HG03280 (cell line): ENCODE results near the gene FAM222B.
"Not testable (repeated sequence)": the region's sequence is repeated elsewhere in the genome, so short reads cannot be mapped to it uniquely, and the experiment has no call there.

ENCODE experiments used
- ATAC-seq: cut with Tn5 transposase; IDR thresholded peaks from one replicate; pipeline ENCODE4 v1.9.1; 2021; ENCODE audit warnings: mild to moderate bottlenecking, moderate library complexity; ENCODE audit not compliant: unreplicated experiment

The FAM222B gene

DNA sequence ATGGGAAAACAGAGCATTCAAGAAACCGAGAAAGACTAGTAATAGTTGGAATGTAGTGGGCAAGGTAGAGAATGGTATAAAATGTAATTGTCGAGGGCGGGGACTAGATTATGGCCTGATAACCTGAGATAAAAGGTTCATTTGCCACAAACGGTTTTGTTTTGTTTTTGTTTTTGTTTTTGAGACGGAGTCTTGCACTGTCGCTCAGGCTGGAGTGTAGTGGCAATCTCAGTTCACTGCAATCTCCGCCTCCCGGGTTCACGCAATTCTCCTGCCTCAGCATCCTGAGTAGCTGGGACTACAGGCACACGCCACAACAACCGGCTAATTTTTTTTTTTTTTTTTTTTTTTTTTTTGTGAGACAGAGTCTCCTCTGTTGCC lies 112.7 kb downstream of the FAM222B start:
- ATAC-seq, result no peak

GRCh38 chr17:28728364-28729200 lies 114.0 kb downstream of the FAM222B start, which contains the start of gene NEK8:
NEK8 (plus strand) TSS chr17:28728788; CDS start chr17:28728814, 26 bp downstream.
- peak; percentile 42 for ATAC-seq

- peak; percentile 40 for ATAC-seq
Measured at GRCh38 chr17:28726627-28727491, 115.7 kb downstream of the FAM222B start.

- peak; percentile 17 for ATAC-seq
Measured at GRCh38 chr17:28726226-28726626, 116.4 kb downstream of the FAM222B start, which contains the start of gene TLCD1. TLCD1 (minus strand) TSS chr17:28726233; CDS start chr17:28726097, 136 bp downstream.

- peak; percentile 2 for ATAC-seq
Measured at GRCh38 chr17:28725660-28726225, 116.8 kb downstream of the FAM222B start.

DNA sequence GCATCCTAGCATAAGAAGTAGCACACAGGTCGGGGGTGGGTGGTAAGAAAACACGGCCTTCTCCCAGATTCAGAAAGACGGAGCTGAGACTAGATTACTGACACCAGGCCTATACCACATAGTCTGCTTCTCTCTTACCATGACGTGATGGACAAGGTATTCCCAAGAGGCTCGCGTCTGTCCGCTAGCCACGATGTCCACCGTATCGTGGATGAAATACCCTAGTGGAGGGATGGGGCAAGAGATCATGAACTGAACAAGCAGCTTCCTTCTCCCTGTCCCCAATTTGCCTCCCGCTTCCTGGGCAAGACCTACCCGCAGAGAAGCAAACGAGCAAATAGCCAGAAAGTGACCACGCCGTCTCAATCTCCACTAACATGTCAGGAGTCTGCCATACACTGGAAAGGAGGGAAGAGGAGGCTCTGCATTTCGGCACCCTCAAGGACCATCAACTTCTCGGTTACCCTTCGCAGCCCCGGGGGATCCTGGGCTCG lies 117.4 kb downstream of the FAM222B start:
- ATAC-seq, result no peak

- no peak for ATAC-seq
Measured at GRCh38 chr17:28724500-28725165, 118.0 kb downstream of the FAM222B start.

- not testable (repeated sequence) for ATAC-seq
Measured at GRCh38 chr17:28723836-28724499, 118.6 kb downstream of the FAM222B start.

GRCh38 chr17:28723159-28723835 lies 119.3 kb downstream of the FAM222B start:
- no peak for ATAC-seq

- no peak for ATAC-seq
Measured at GRCh38 chr17:28722417-28723158, 120.0 kb downstream of the FAM222B start.

DNA sequence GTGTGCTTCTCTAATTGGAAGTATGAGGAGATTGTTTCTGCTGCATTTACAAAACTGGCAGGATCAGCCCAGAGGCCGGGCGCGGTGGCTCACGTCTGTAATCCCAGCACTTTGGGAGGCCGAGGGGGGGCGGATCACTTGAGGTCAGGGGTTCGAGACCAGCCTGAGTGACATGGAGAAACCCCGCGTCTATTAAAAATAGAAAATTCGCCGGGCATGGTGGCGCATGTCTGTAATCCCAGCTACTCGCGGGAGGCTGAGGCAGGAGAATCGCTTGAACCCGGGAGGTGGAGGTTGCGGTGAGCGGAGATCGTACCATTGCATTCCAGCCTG lies 121.6 kb downstream of the FAM222B start:
- not testable (repeated sequence) for ATAC-seq

- no peak for ATAC-seq
Measured at GRCh38 chr17:28720247-28720996, 122.2 kb downstream of the FAM222B start.

DNA sequence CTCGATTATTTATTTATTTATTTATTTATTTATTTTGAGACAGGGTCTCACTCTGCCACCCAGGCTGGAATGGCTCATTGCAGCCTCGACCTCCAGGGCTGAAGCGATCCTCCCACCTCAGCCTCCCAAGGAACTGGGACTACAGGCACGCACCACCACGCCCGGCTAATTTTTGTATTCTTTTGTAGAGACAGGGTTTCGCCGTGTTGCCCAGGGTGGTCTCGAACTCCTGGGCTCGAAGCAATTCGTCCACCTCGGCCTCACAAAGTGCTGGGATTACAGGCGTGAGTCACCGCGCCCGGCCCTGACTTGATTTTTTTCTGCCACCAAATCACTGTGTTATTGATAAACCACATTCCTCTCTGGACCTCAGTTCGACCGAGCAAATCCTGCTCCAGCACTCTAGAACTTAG lies 123.6 kb downstream of the FAM222B start:
- peak; percentile 1 for ATAC-seq

DNA sequence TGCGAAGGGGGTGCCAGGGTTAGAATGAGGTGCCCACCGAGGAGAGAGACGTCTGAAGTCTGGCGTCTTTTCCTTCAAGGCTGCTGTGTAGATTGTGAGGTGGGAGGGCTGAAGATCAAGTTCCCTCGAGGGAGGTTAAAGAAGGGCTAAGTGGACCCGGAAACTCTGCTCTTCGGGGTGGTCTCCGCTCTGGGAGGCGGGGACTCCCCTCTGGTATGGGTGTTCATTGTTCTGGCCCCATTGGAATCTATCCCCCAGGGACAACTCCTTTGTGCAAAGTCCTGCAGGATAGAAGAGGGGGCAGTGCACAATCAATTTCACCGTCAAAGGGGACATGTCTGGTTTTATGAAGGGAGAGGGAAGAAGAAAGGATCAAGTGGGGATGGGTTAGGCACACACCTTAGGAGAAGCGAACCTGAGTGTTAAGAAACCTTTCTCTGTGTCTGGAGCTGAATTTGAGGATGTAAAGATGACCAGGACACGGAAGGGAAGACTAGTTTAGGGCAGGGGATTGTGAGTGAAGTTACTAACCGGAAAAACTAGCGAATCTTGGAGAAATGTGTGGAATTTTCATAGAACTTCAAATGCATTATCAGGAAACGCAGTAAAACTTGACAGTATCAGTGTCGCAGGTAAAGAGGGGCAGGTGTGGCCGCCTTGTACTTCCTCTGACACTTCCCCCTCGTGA lies 124.1 kb downstream of the FAM222B start:
- no peak for ATAC-seq

- ATAC-seq, result no peak
Measured at GRCh38 chr17:28717578-28718332, 124.8 kb downstream of the FAM222B start, which contains the start of gene RAB34. RAB34 (minus strand) TSS chr17:28717868; CDS start chr17:28717266, 602 bp downstream.

DNA sequence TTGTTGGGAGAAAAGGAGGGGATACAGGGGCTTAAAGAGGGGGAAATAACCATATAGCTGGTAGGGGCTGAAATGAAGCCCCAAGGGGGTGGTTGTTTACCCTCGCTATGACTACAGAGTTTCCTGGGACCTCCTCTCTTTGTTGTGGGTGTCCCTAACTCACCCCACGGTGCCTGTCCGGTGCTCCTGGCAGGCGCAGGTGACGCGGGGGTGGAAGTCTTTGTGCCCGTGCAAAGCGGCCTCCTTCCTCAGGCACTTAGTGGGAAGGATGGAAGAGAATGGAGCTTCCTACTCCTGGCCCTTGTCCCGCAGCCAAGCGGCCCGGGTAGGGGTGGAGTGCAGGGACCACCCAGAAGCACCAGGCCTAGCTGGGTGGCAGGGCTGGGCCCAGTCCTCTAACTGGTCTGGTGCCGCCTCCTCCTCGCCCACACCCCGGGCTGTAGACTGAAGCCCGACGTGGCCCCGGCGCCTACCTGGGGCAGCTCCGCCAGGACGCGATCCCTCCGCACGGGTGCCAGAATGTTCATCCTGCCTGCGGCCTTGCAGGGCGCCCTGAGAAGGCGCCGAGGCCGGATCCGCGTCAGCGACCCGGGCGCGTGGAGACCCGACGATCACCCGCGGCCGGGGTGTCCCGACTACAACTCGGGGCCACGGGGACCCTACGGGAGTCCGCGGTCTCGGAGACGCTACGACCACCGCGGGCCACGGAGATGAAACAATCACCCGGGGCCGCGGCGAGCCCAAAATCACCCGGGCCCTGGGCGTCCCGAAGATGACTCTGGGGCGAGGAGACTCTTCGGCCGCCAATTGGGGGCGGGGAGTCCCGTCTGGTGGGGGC lies 125.6 kb downstream of the FAM222B start:
- no peak for ATAC-seq
